Activated CD4-positive, alpha-beta T cell treated with anti-CD3 and anti-CD28 coated beads, Interleukin-2, Interleukin-4, amounts not matched to agents 100 ng/mL and 50 ng/mL, durations not matched to agents 16 hours and 8 hours (primary cell): Measurements from ENCODE around the gene PRSS2.

Experiments
- DNase-seq: peaks from one replicate; pipeline ENCODE4 v3.0.0-alpha.2; 2020; ENCODE audit warnings: low spot score

The PRSS2 gene

GRCh38 chr7:142801601-142802295 is 31.0 kb downstream of the PRSS2 start:
- DNase-seq = no peak

- DNase-seq = no peak
These were observed 31.5 kb downstream of the PRSS2 start for GRCh38 chr7:142802301-142802700.

- DNase-seq = no peak
These were observed 33.1 kb downstream of the PRSS2 start for GRCh38 chr7:142803901-142804300.

GRCh38 chr7:142804728-142805207 is 34.0 kb downstream of the PRSS2 start:
- no peak for DNase-seq

- DNase-seq = no peak
These were observed 34.7 kb downstream of the PRSS2 start for GRCh38 chr7:142805350-142806021.

GRCh38 chr7:142806022-142806356 is 35.2 kb downstream of the PRSS2 start:
- no peak for DNase-seq

- DNase-seq = no peak
These were observed 36.2 kb downstream of the PRSS2 start for GRCh38 chr7:142806957-142807356.

GRCh38 chr7:142807855-142808460 is 37.2 kb downstream of the PRSS2 start:
- DNase-seq = peak; percentile 90

GRCh38 chr7:142808461-142808801 is 37.7 kb downstream of the PRSS2 start:
- DNase-seq = no peak

- DNase-seq = peak; percentile 98
These were observed 38.2 kb downstream of the PRSS2 start for GRCh38 chr7:142808802-142809583.

GRCh38 chr7:142809671-142810070 is 38.9 kb downstream of the PRSS2 start:
- no peak for DNase-seq

- DNase-seq = peak; percentile 79
These were observed 40.5 kb downstream of the PRSS2 start for GRCh38 chr7:142811154-142811737.

- DNase-seq = no peak
These were observed 41.9 kb downstream of the PRSS2 start for GRCh38 chr7:142812437-142813215.

- no peak for DNase-seq
These were observed 42.5 kb downstream of the PRSS2 start for GRCh38 chr7:142813226-142813625.

- DNase-seq = no peak
These were observed 42.9 kb downstream of the PRSS2 start for GRCh38 chr7:142813699-142814098.

- DNase-seq = no peak
These were observed 43.7 kb downstream of the PRSS2 start for GRCh38 chr7:142814451-142814850.

- DNase-seq = no peak
These were observed 44.4 kb downstream of the PRSS2 start for GRCh38 chr7:142815134-142815533.

GRCh38 chr7:142817506-142817905 is 46.7 kb downstream of the PRSS2 start:
- DNase-seq = no peak

GRCh38 chr7:142819530-142819929 is 48.8 kb downstream of the PRSS2 start:
- DNase-seq = no peak

- no peak for DNase-seq
These were observed 51.9 kb downstream of the PRSS2 start for GRCh38 chr7:142822714-142823113.
